GM12878 (cell line): ENCODE measurements around the gene MMP14. TPM values are rescaled to one million over a fixed set of nuclear protein-coding genes. Genes with fewer than 3 reads are reported as not detected.

Experiments used
- ATAC-seq: fragments of 200-7000 bp; cut with Tn5 transposase; 3 replicates; pipeline ENCODE4 v1.9.1; 2020; ENCODE audit warnings: mild to moderate bottlenecking, moderate library complexity
- BruUV-seq: library from RNA; stranded (reverse); fragments of 400-500 nt; replicated peaks from 2 replicates; lab custom pipeline; 2021; lab: Mats Ljungman, UMichigan
- CTCF ChIA-PET: fragments of 300-600 bp; sonication (Branson Sonifier 250); formaldehyde crosslinking; extraction: SDS; loops from one replicate; lab custom pipeline; 2021; ENCODE audit warnings: inconsistent platforms; lab: Yijun Ruan, JAX
- POLR2A ChIA-PET: fragments of 350-600 bp; formaldehyde crosslinking; extraction: SDS; loops from one replicate; lab custom pipeline; 2021; ENCODE audit warnings: inconsistent platforms; lab: Charles Lee
- RAD21 ChIA-PET: fragments of 300-600 bp; sonication (Branson Sonifier 250); formaldehyde crosslinking; loops from one replicate; lab custom pipeline; 2023; ENCODE audit warnings: antibody characterized with exemption; ENCODE audit not compliant: unreplicated experiment; lab: Charles Lee
- SMC1A ChIA-PET: fragments of 300-600 bp; sonication (Branson Sonifier 250); formaldehyde crosslinking; loops from one replicate; lab custom pipeline; 2023; ENCODE audit not compliant: unreplicated experiment, uncharacterized antibody; lab: Charles Lee
- DNase-seq: peaks from one replicate; pipeline ENCODE4 v3.0.0-alpha.2; 2011; ENCODE audit warnings: low read depth, low spot score
- FAIRE-seq: peaks from 3 replicates; lab custom pipeline; 2011; peaks lifted over from hg19 to GRCh38; lab: Jason Lieb, UNC
- H2AFZ ChIP-seq: 2 replicates; pipeline ENCODE4 v1.6.0; 2011; ENCODE audit warnings: low read depth, low read length, control low read depth; ENCODE audit not compliant: control insufficient read depth
- H3K27ac ChIP-seq: 2 replicates; pipeline ENCODE4 v1.5.1; 2011; ENCODE audit warnings: control low read depth; ENCODE audit not compliant: control insufficient read depth, insufficient read depth
- H3K27me3 ChIP-seq, 2 experiments: replicated peaks in 1 of 2; 2 replicates each; pipeline versions ENCODE4 v1.6.0 to v1.6.1; 2011; ENCODE audit warnings: low read length in 1 of 2; ENCODE audit not compliant: control insufficient read depth in 2 of 2, insufficient read depth in 2 of 2
- H3K36me3 ChIP-seq, 2 experiments: 2 replicates each; pipeline ENCODE4 v1.5.1; 2011; ENCODE audit warnings: low read length in 1 of 2; ENCODE audit not compliant: control insufficient read depth in 2 of 2, insufficient read depth in 2 of 2
- H3K4me1 ChIP-seq: 2 replicates; pipeline ENCODE4 v1.6.1; 2011; ENCODE audit warnings: mild to moderate bottlenecking, low read length, moderate library complexity, mixed read lengths; ENCODE audit not compliant: control insufficient read depth, insufficient read depth
- H3K4me2 ChIP-seq: 2 replicates; pipeline ENCODE4 v1.6.0; 2011; ENCODE audit warnings: control low read depth; ENCODE audit not compliant: control insufficient read depth, insufficient read depth
- H3K4me3 ChIP-seq: fragments of 200-600 bp; sonication (generic); 2 replicates; pipeline ENCODE4 v1.5.1; 2016
- H3K79me2 ChIP-seq: 2 replicates; pipeline ENCODE4 v1.6.0; 2011; ENCODE audit warnings: low read length; ENCODE audit not compliant: control insufficient read depth, insufficient read depth
- H3K9ac ChIP-seq: 2 replicates; pipeline ENCODE4 v1.8.0; 2011; ENCODE audit warnings: low read length, control low read depth, mixed read lengths; ENCODE audit not compliant: control insufficient read depth, insufficient read depth
- H3K9me3 ChIP-seq: replicated peaks from 3 replicates; pipeline ENCODE4 v1.5.1; 2011; ENCODE audit warnings: mild to moderate bottlenecking, low read length; ENCODE audit not compliant: control insufficient read depth, insufficient read depth
- H4K20me1 ChIP-seq: 2 replicates; pipeline ENCODE4 v1.6.0; 2011; ENCODE audit not compliant: control insufficient read depth, insufficient read depth
- FOXK2 ChIP-seq: fragments of 450-650 bp; IDR thresholded peaks from 2 replicates; pipeline ENCODE4 v1.6.1; 2017; ENCODE audit warnings: mild to moderate bottlenecking, moderate library complexity
- IKZF1 ChIP-seq: fragments of 450-650 bp; conservative IDR thresholded peaks from 2 replicates; pipeline ENCODE4 v1.6.1; 2017; ENCODE audit warnings: antibody characterized with exemption, mild to moderate bottlenecking
- NRF1 ChIP-seq: conservative IDR thresholded peaks from 2 replicates; pipeline ENCODE4 v1.6.1; 2011; ENCODE audit warnings: mild to moderate bottlenecking, low read depth, low read length, improper control_type of control experiment
- SMC3 ChIP-seq: IDR thresholded peaks from 2 replicates; pipeline ENCODE4 v1.6.1; 2011; ENCODE audit warnings: low read length, improper control_type of control experiment, borderline replicate concordance
- SPI1 ChIP-seq: IDR thresholded peaks from 2 replicates; pipeline ENCODE4 v1.6.1; 2011; ENCODE audit warnings: low read depth, mild to moderate bottlenecking, low read length, moderate library complexity, borderline replicate concordance; ENCODE audit not compliant: insufficient read depth
- TCF7 ChIP-seq: IDR thresholded peaks from 2 replicates; pipeline ENCODE4 v1.6.1; 2014; ENCODE audit warnings: antibody characterized with exemption, borderline replicate concordance
- WGBS: methylation state at CpG from one replicate; pipeline ENCODE4 v1.1.6; 2016; ENCODE audit warnings: low lambda C conversion rate; ENCODE audit not compliant: insufficient replicate concordance, insufficient coverage; ENCODE audit errors: missing lambda C conversion rate; 5-methylcytosine and 5-hydroxymethylcytosine counted together
- in situ Hi-C: fragments of 300-500 bp; cut with MboI; formaldehyde crosslinking; loops from 9 replicates; pipeline ENCODE4 v1.14.3; 2018; ENCODE audit warnings: mixed read lengths
- intact Hi-C: fragments of 100-400 bp; cut with micrococcal nuclease; formaldehyde crosslinking; loops from one replicate; pipeline ENCODE4 v1.14.2; 2022; ENCODE audit not compliant: unreplicated experiment
- polyA plus RNA-seq, 11 experiments: library from polyadenylated mRNA; depleted of rRNA in 4 of 11; unstranded in 6 of 11; stranded (reverse) in 5 of 11; fragments of >200 nt; fragmentation: Nextera tagmentation in 4 of 11; fragmentation: Illumina TruSeq in 1 of 11; extraction: Ambion mirVana in 4 of 11; extraction: Trizol in 1 of 11; gene quantifications; 1 replicate in 1 of 11; 2 replicates in 10 of 11; pipeline versions ENCODE4 v1.2.1 to v1.2.3, GENCODE V29; 2011 to 2016; ENCODE audit warnings: inconsistent platforms in 2 of 11, missing spikeins in 2 of 11, low read depth in 1 of 11
- total RNA-seq, 4 experiments: library from RNA; depleted of rRNA in 3 of 4; stranded (reverse); fragments of >200 nt in 3 of 4; fragmentation: Illumina TruSeq in 1 of 4; extraction: Trizol in 1 of 4; gene quantifications; 2 replicates each; pipeline versions ENCODE4 v1.2.1 to v1.2.3, GENCODE V29; 2013 to 2021

Gene MMP14
- total and polyA plus RNA-seq, 10 of the 15 experiments (the other 5 are each of a cell fraction or from before 2014, with no cell fraction given), result 0.31 to 1.9 (median 0.70) TPM; not detected in 2

GRCh38 chr14:22847661-22848341 is 11.4 kb downstream of the MMP14 start (continued):
- peak; percentile 22; the same call in 1 of the 2 replicates for TF ChIP-seq IKZF1
- TF ChIP-seq SMC3, result no peak
- TF ChIP-seq TCF7, result no peak
- TF ChIP-seq SPI1, result 0 out of 2 replicates have a peak, but pooled peaks have one; percentile 20
- TF ChIP-seq, all 136 proteins: peak for 3

DNA sequence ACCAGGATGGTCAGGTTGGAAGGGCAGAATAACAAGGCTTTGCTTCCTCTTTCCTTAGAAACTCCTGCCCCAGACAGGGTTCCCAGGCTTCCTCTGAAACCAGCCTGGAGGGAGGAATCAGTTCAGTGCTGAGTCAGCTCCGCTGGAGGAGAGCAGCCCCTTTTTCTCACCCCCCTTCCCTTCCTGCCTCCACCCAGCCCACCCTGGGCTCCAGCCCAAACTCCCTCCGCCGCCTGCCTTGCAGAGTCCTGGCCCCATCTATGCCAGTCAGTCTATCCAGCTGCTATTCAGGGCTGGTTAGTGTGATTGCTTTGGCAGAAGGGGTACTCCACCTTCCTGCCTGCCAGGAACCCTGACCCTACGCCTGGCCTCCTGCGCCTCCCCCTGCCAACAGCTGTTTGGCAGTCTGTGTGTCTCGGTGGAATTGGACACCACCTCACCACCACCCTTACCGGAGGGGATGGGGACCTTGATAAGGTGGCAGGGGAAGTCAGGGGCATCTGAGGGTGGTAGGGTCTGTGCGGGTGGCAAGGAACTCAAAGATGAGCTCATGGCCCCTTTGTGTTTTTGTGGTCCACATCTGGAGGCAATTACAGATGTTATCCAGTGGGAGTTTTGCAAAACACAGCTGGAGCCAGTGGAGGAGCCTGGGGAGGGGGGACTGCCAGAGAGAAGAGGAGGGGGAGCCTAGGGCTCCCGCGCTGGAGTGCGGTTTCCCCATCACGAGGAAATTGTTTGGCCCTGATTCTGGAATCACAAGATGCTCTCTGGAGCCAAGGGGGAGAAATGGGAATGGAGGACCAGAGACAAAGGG is 12.2 kb downstream of the MMP14 start:
- Histone ChIP-seq H2AFZ (no peak overlapping the region), H3K4me3 (no peak overlapping the region), H3K27me3 (no peaks in the 10 kb centered on the region), H3K4me2 (no peak overlapping the region), H3K4me1 (peaks cover 17% of the 10 kb centered on the region), H3K79me2 (no peaks in the 10 kb centered on the region), H3K36me3 (no peaks in the 10 kb centered on the region), H3K9ac (no peak overlapping the region), H3K9me3 (no peaks in the 10 kb centered on the region), H3K27ac (no peak overlapping the region), H4K20me1 (no peaks in the 10 kb centered on the region)
- DNase-seq, result no peak
- no peak for ATAC-seq
- BruUV-seq, result no TSS peak
- intact Hi-C loops, result no loop called here
- RAD21 ChIA-PET, result interaction anchor here (1.5 to 9.4 kb wide), 4 partner anchors 11 to 278 kb away, joined by 5 to 130 read pairs (median 8); no protein-coding TSS in a partner anchor
- peak; percentile 16; the same call in 1 of the 2 replicates for TF ChIP-seq FOXK2
- no peak for TF ChIP-seq NRF1
- in situ Hi-C loops, result loop anchor here (5.0 to 10.0 kb wide), 2 partner anchors 71 to 534 kb away; no protein-coding TSS in a partner anchor
- SMC1A ChIA-PET, result interaction anchor here (1.2 to 7.3 kb wide), 3 partner anchors 25 to 278 kb away, joined by 4 to 92 read pairs (median 6); no protein-coding TSS in a partner anchor
- CTCF ChIA-PET, result interaction anchor here (0.7 to 10.0 kb wide), 8 partner anchors 19 to 458 kb away, joined by 3 to 324 read pairs (median 6); partner anchors contain the start of genes MRPL52 and SLC7A7
- WGBS, result 62% methylated on average over 12 of the region's 12 CpGs
- POLR2A ChIA-PET, result no interaction called here
- no peak for FAIRE-seq
